Glutamatergic neuron (in vitro differentiated cells): Measurements from ENCODE around the gene HDAC10. TPM values are rescaled to one million over a fixed set of nuclear protein-coding genes. Genes with fewer than 3 reads are reported as not detected.

Experiments used
- DNase-seq: peaks from one replicate; pipeline ENCODE4 v3.0.0; 2022
- H3K27ac Mint-ChIP-seq: one replicate; pipeline ENCODE4 v1.8.0; 2020; ENCODE audit warnings: mild to moderate bottlenecking, mixed read lengths, inconsistent platforms; ENCODE audit not compliant: unreplicated experiment
- H3K27me3 Mint-ChIP-seq: one replicate; pipeline ENCODE4 v1.8.0; 2020; ENCODE audit warnings: mild to moderate bottlenecking, moderate library complexity, mixed read lengths, inconsistent platforms; ENCODE audit not compliant: unreplicated experiment
- H3K36me3 Mint-ChIP-seq: one replicate; pipeline ENCODE4 v1.8.0; 2020; ENCODE audit warnings: mild to moderate bottlenecking, mixed read lengths, inconsistent platforms; ENCODE audit not compliant: unreplicated experiment
- H3K4me1 Mint-ChIP-seq: one replicate; pipeline ENCODE4 v1.8.0; 2020; ENCODE audit warnings: mild to moderate bottlenecking, low read depth, mixed read lengths, inconsistent platforms; ENCODE audit not compliant: unreplicated experiment
- H3K4me3 Mint-ChIP-seq: one replicate; pipeline ENCODE4 v1.8.0; 2020; ENCODE audit warnings: mild to moderate bottlenecking, mixed read lengths, inconsistent platforms; ENCODE audit not compliant: unreplicated experiment
- H3K9me3 Mint-ChIP-seq: one replicate; pipeline ENCODE4 v1.8.0; 2020; ENCODE audit warnings: mild to moderate bottlenecking, moderate library complexity, mixed read lengths, inconsistent platforms; ENCODE audit not compliant: unreplicated experiment
- CTCF ChIP-seq: fragments of 200-600 bp; sonication (generic); IDR thresholded peaks from one replicate; pipeline ENCODE4 v1.5.0; 2021; ENCODE audit not compliant: partially characterized antibody, unreplicated experiment
- total RNA-seq: library from RNA; stranded (reverse); fragmentation: NEBNext Ultra II Directional; extraction: Animal tissue kit (Norgen Biotek cat#: 25700); gene quantifications from one replicate; pipeline ENCODE4 v1.2.1, GENCODE V29; 2021; ENCODE audit not compliant: unreplicated experiment

HDAC10 gene
- total RNA-seq, 1 donor from 2014 or later: 88.2 TPM

GRCh38 chr22:50253941-50254340 lies 2.9 kb upstream of the HDAC10 start:
- no peak for DNase-seq
- H3K36me3 Mint-ChIP-seq: no peaks in the 10 kb centered on the region
- no peak for TF ChIP-seq CTCF
- H3K9me3 Mint-ChIP-seq: peaks cover 5% of the 10 kb centered on the region
- no peak overlapping the region for H3K4me3 Mint-ChIP-seq
- H3K27ac Mint-ChIP-seq: no peak overlapping the region
- H3K27me3 Mint-ChIP-seq: peaks cover 9% of the 10 kb centered on the region
- H3K4me1 Mint-ChIP-seq: no peaks in the 10 kb centered on the region

- Mint-ChIP-seq H3K4me1 (no peaks in the 10 kb centered on the region), H3K36me3 (no peaks in the 10 kb centered on the region), H3K4me3 (no peak overlapping the region), H3K27me3 (peaks cover 8% of the 10 kb centered on the region), H3K27ac (no peak overlapping the region), H3K9me3 (peaks cover 5% of the 10 kb centered on the region)
- no peak for DNase-seq
- no peak for TF ChIP-seq CTCF
These were observed 2.2 kb upstream of the HDAC10 start for GRCh38 chr22:50253046-50253915.

GRCh38 chr22:50252082-50253045 lies 1.3 kb upstream of the HDAC10 start:
- DNase-seq: peak; percentile 77
- no peaks in the 10 kb centered on the region for H3K4me1 Mint-ChIP-seq
- peak; percentile 40 for TF ChIP-seq CTCF
- peaks cover 5% of the 10 kb centered on the region for H3K9me3 Mint-ChIP-seq
- peaks cover 6% of the 10 kb centered on the region for H3K27me3 Mint-ChIP-seq
- H3K36me3 Mint-ChIP-seq: no peaks in the 10 kb centered on the region
- no peak overlapping the region for H3K4me3 Mint-ChIP-seq
- H3K27ac Mint-ChIP-seq: no peak overlapping the region

DNA sequence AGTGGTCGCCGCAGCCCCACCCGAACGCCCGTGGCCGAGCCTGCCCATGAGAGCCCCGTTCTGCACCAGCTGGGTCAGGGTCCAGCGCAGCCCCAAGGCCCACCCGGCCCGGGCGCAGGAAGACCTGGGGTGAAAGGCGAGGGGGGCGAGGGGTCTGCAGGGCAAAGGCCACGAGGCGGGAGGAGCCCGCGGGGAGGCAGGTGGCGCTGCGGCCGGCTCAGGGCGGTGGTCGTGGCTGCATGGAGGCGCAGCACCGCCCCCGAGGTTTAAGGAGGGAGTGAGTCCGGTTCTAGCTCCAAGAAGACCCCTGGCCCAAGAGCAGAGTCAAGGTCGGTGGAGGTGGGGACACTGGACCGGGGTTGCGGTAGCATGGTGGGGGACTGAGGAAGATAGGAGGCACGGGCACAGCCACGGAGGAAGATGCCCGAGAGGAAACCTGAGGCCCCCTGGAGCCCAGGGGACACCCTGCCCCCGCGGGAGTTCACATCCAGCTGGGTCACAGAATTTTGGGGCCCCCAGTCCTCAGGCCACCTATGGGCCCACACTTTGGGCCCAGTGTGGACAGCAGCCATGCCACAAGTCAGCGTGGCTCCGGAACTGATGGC lies 514 bp upstream of the HDAC10 start:
- no peak for DNase-seq
- Mint-ChIP-seq H3K9me3 (peaks cover 7% of the 10 kb centered on the region), H3K36me3 (no peaks in the 10 kb centered on the region), H3K4me1 (no peaks in the 10 kb centered on the region), H3K27me3 (peaks cover 6% of the 10 kb centered on the region), H3K27ac (no peak overlapping the region), H3K4me3 (peak overlapping the region; percentile 57)
- no peak for TF ChIP-seq CTCF
